ENCODE results near the gene AP1S1.

The AP1S1 gene

DNA sequence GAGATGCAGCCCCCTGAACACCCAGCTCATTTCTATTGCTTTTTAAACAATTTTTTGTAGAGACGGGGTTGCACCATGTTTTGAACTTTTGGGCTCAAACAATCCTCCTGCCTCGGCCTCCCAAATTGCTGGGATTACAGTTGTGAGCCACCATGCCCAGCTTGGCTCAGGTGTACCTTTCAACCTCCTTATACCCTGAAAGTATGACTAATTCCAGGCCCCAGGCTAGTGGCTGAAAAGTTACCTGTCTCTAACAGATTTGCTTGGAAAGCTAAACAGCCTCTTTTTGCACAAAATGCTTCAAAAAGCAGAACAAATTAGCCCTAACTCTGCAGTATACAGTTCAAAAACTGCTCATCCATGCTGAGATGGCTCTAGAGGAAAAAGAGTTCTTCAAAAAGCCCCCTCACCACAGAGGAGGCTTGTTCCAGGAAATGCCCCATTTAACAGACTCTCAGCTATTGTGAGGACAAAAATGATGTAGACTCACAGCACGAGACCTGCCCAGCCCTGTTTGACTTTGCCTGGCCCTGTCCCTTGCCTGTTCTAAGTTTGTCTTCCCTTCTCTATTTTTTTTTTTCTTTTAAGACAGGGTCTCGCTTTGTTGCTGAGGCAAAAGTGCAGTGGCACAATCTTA, 13.4 kb upstream of the AP1S1 start:
- Histone ChIP-seq H3K4me3 (no peak overlapping the region), H3K27ac (peak overlapping the region in 3 of 21 experiments; percentile 3 to 37 (median 7))

GRCh38 chr7:101151908-101152651, 2.2 kb upstream of the AP1S1 start:
- Histone ChIP-seq H3K27ac (no peak overlapping the region), H3K4me3 (no peak overlapping the region)

- H3K27ac ChIP-seq: peak overlapping the region in 20 of 21 experiments; percentile 42 to 94 (median 78)
Measured at GRCh38 chr7:101154693-101155102, 422 bp downstream of the AP1S1 start.

DNA sequence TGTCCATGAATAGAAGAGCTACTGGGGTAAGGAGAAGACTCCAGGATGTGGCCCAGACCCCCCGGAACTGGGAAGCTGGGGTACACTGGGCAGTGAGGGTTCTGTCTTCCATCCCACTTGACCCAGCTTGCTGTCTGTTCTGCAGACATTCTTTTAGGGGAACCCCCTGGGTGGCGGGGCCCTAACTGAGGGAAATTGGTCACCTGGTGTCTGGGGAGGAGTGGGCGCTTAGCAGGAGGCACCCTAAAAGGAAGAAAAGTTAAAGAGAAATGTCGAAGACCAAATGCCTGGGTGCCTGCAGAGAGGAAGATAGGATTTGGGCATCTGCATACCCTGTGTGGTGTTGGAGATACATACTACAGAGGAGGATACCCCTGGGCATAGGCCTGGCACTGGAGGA, 1.0 kb downstream of the AP1S1 start:
- Histone ChIP-seq H3K27ac (peak overlapping the region in 18 of 21 experiments; percentile 42 to 94 (median 79)), H3K4me3 (peak overlapping the region; percentile 74 to 96 (median 89))

More at GRCh38 chr7:101154693-101155102, 422 bp downstream of the AP1S1 start:
- peak overlapping the region; percentile 74 to 96 (median 89) for H3K4me3 ChIP-seq

DNA sequence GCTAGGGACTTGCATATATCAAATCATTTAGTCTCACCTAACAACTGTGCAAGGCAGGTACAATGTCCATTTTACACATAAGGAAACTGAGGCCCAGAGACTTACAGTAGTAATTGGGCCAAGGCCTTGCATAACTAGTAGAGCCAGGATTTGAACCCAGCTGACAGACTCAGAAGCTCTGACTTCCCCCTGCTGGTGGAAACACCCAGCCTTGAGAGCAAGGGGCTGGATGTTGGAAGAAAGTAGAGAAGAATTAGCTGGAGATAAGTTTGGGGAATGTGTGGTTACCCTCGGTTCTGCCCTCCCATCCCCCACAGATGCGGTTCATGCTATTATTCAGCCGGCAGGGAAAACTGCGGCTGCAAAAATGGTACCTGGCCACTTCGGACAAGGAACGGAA, 2.0 kb downstream of the AP1S1 start:
- Histone ChIP-seq H3K4me3 (no peak overlapping the region), H3K27ac (no peak overlapping the region)

DNA sequence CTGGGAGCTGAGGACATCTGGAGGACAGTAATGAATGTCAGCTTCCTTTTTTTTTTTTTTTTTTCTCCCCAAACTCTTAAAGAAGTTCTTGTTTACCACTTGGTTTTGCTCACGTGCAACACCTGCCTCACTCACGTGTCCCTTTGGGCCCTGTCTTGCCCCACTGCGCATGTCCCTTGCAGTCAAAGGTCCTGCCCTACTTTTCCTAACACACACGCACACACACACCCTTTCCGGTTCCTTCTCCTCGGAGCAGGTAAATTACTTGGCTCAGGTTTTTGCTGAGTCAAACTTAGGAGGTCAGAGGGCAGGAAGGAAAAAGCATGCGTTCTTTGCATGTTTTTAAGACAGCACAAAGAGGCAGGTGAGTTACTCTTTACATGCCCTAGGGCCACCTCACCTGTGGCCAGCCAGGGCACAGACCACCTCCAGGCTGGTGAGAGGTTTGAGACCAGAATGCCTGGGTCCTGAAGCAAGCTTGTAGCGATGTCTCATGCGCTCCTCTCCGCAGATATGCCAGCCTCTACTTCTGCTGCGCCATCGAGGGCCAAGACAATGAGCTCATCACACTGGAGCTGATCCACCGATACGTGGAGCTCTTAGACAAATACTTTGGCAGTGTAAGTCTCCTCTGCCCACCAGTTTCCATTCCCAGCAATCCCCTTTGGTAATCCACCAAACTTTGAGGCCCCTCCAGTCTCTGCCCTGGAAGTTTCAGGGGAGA, 2.8 kb downstream of the AP1S1 start:
- H3K4me3 ChIP-seq: no peak overlapping the region
- H3K27ac ChIP-seq: no peak overlapping the region

DNA sequence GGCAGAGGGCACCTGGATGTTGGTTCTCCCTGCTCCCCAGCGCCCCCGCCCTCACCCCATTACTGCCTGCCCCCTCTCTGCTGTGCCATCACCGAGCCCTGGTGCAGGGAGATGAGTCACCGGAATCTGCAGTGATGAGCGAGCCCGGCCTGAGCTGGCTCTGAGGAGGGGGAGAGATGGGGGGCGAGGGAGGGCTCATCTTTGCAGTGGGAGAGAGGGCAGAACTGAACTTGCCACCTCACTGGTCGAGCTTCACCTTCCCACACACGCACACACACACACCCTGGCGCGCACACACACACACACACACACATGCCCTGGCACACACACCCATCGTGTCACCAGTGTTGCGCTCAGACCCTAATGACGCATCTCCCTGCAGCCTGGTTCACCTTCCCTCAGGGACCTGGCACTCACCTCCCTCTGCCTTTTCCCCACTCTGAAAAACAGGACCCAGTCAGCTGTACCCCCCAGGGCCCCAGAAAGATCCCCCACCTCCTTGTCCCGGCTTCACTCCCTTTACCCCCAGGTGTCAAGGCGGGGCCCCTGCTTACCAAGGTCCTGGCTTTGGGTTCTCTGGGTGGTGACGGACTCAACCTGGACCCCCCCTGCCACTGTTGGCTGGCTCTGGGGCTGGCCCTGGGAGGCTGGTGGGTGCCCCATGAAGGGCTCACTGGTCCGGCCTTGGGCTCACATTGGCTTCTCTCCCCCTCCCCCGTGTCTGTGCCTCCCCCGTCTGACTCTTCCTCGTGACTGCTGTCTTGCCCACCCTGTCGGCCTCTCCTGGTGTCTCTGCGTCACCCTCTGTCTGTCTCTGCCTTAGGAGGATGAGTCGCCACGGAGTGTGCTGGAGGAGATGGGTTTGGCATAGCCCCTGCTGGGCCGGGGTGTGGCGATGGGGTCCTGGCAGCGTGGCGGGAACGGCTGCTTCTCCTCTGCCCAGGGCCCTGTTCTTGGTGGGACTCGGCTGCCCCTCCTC, 5.7 kb downstream of the AP1S1 start:
- no peak overlapping the region for H3K4me3 ChIP-seq
- H3K27ac ChIP-seq: no peak overlapping the region

DNA sequence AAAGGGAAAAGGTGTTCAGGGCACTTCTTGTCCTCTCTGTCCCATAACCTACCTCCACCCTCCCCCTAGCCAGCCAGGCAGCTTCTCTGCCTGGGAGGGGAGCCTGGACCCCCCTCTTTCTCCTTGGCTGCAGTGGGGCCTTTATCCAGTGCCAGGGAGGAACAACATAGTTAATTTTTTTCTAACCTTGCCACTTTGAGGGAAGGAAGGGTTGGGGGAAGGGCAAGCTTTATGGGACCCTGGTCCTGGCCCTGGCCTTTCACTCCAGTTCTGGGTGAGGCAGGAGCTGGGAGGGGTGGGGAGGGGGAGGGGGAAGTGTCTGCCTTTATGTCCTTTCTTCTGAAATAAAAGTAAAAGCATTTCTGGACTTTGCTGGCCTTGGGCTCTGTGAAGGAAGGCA, 6.6 kb downstream of the AP1S1 start:
- Histone ChIP-seq H3K27ac (no peak overlapping the region), H3K4me3 (no peak overlapping the region)

DNA sequence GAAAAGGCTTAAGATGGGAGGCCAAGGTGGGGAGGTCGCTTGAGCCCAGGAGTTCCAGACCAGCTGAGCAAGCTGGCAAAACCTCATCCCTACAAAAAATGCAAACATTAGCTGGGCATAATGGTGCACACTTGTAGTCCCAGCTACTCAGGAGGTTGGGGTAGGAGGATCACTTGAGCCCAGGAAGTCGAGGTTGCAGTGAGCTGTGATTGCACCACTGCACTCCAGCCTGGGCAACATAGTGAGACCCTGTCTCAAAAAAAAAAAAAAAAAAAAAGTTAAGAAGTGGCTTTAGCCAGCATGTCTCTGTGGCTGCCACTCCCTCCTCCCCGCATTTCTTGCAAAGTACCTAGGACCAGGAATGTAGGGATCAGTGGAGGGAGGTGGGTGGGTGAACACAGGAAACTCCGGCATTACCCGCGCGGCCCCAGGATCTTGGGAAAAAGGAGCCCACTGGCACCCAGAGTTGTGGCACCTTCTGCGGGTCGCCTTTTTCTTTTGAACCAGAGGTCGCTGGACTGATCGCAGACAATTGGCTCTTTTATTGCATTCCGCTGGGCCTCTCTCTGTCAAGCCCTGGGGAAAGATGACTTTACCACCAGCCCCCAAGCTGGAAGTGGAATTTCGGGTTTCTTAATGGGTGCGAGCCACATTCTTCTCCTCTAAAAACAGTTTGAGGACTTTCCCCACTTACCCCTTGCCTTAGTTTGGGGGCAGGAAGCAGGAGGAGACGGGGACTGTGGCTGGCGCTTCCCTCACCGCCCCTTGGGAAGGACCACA, 7.6 kb downstream of the AP1S1 start:
- H3K4me3 ChIP-seq: no peak overlapping the region
- peak overlapping the region in 1 of 21 experiments; percentile 7 for H3K27ac ChIP-seq

- H3K4me3 ChIP-seq: peak overlapping the region in 6 of 7 experiments; percentile 12 to 34 (median 28)
- H3K27ac ChIP-seq: peak overlapping the region in 1 of 21 experiments; percentile 7
Measured at GRCh38 chr7:101162551-101163278, 8.4 kb downstream of the AP1S1 start.

GRCh38 chr7:101163279-101164070, 9.2 kb downstream of the AP1S1 start:
- no peak overlapping the region for H3K27ac ChIP-seq
- H3K4me3 ChIP-seq: peak overlapping the region in 6 of 7 experiments; percentile 12 to 34 (median 28)

DNA sequence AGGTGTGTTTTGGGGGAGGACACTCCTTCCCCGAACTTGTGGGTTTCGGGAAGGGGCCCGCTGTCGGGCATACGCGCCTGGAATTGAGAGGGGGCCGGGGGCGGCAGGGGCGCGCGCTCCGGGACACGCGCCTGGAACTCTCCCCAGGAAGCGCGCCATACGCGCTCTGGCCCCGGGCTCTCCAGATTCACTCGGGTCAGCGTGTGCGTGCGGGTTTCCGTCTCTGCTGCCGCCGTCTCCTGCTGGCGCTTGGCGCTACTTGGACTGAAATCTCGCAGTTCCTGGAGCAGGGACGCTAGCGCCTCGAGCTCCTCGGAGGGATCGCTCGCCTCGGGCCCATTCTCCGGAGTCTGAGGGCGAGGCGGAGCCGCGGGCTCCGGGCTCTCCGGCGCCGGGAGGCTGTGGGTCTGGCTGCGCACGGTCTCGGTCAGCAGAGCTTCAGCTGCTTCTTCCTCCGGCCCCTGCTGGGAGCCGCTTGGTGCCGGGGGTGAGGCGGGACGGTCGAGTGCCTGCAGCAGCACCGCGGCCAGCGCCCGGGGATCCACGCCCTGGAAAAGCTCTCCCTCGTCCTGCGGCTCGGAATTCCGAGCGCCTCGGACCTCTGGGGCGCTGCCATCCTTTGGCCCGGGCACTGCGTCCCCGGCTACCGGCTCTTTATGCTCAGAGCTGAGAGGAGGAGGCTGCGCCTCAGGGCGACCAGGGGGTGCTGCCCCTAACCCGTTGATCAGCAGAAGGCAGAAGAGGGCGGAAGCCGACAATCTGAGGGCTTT, 10.0 kb downstream of the AP1S1 start:
- H3K4me3 ChIP-seq: peak overlapping the region in 6 of 7 experiments; percentile 12 to 34 (median 28)
- H3K27ac ChIP-seq: no peak overlapping the region

DNA sequence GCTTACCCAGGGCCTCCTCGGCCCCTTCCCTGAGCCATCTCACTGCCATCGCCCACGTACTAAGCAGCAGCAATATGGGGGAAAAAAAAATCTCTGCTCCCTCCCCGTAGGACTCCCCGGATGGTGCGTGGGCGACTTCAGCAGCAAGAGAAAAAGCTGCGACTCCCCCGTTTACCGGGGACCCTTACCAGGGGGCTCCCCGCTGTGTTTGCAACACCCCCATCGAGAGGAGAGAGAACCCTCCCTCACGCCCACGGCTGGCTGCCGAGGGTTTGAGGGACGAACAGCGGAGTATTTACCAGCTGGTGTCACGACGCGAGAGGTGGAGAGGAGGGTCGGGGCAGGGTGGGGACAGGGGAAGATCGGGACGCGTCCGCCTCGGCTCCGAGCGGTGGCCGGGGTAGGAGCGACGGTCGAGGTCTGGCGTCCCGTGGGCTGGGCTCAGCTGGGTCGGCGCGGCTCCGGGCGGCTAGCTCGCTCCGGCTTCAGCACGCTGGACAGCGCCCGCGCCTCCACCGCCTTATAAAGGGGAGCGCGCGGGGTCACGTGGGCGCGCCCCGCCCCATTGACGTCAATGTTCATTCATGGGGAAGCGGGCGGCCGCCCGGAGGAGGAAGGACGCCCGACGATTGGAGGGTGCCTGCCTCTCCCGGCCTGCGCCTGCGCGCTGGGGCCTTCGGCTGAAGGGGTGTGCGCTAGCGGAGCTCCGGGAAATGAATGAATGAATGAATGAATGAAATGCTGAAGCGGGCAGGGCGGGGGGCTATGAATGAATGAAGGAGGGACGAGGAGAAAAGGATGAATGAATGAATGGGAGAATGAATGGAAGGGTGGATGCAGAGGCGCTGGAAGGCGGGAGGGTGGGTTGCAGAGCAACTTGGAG, 11.0 kb downstream of the AP1S1 start, which contains the start of gene VGF:
Gene VGF (minus strand): TSS at position 495 of the 883 bp plus-strand sequence. CDS start 726 bp downstream, outside the sequence.
- Histone ChIP-seq H3K4me3 (peak within 1 kb of the TSS in 3 of 7 experiments; percentile 10 to 15 (median 12)), H3K27ac (no peak within 1 kb of the TSS)

DNA sequence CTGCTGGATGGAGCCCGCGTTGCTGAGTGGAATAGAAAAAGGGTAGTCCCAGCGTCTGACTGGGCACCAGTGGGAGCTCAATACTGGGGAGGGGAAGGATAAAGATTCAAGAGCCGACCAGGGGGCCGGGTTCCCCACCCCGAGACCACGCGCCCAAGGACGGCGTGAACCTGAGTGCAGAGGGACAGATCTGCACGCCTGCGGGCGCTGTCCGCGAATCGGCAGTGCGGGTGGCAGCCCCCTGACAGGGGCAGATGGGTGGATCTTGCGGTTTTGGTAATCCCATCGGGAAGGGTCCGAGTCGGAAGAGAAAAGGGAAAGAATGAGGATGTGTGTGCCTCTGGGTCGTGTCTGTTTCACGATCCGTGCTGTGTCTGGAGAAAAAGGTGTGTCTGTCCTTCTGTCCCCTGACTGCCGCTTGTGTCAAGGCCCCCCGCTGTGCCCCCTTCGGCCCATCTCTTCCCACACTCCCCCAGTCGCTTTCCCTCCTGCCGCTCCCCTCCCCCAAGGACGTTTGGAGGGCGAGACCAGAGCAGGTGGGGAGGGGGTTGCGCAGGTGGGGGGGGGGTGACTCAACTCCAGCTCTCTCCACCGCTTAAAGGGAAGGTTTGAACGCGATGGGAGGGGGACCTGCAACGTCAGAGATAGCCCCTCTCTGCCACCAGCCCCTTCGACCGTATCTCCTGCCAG, 11.8 kb downstream of the AP1S1 start:
- H3K4me3 ChIP-seq: peak overlapping the region in 3 of 7 experiments; percentile 10 to 15 (median 12)
- no peak overlapping the region for H3K27ac ChIP-seq

- Histone ChIP-seq H3K4me3 (no peak overlapping the region), H3K27ac (no peak overlapping the region)
Measured at GRCh38 chr7:101166648-101166908, 12.3 kb downstream of the AP1S1 start.
